ENCODE results near the gene BCAT1.

GRCh38 chr12:24835377-24835776, 113.5 kb downstream of the BCAT1 start:
- no peak for TF ChIP-seq EGR1 (conservative IDR thresholded peaks at IDR 0.05)
- no peak for TF ChIP-seq GMEB1 (CRISPR knock-in tag; IDR thresholded peaks at IDR 0.05)
- no peak for TF ChIP-seq ATF6 (CRISPR knock-in tag; IDR thresholded peaks at IDR 0.05)
- no peak for TF ChIP-seq CTCF (IDR thresholded peaks at IDR 0.05 in 2 of 3, conservative IDR thresholded peaks at IDR 0.05 in 1 of 3; ENCODE audit: insufficient read depth in 2 of 3, low read depth in 1 of 3, low read length in 3 of 3)
- TF ChIP-seq PKNOX1 (IDR thresholded peaks at IDR 0.05): no peak
- TF ChIP-seq CBX3 (IDR thresholded peaks at IDR 0.05; ENCODE audit: borderline replicate concordance in 1 of 2, low read length in 2 of 2): no peak
- TF ChIP-seq ZFP91 (CRISPR knock-in tag; IDR thresholded peaks at IDR 0.05): no peak
- no peak for TF ChIP-seq KLF1 (tag; IDR thresholded peaks at IDR 0.05)
- no peak for TF ChIP-seq FOXO4 (CRISPR knock-in tag; IDR thresholded peaks at IDR 0.05)
- TF ChIP-seq CEBPG (CRISPR knock-in tag; IDR thresholded peaks at IDR 0.05): no peak
- TF ChIP-seq CEBPG (tag; conservative IDR thresholded peaks at IDR 0.05 in 1 of 2, IDR thresholded peaks at IDR 0.05 in 1 of 2): no peak
- TF ChIP-seq ARID3A (IDR thresholded peaks at IDR 0.05; ENCODE audit: borderline replicate concordance, low read depth, low read length): no peak
